ENCODE measurements around the gene ZNF174. TPM values are rescaled to one million over a fixed set of nuclear protein-coding genes. Genes with fewer than 3 reads are reported as not detected.

The ZNF174 gene
- total RNA-seq, 4 donors from 2014 or later = 7.3 to 17.1 (median 10.5) TPM

DNA sequence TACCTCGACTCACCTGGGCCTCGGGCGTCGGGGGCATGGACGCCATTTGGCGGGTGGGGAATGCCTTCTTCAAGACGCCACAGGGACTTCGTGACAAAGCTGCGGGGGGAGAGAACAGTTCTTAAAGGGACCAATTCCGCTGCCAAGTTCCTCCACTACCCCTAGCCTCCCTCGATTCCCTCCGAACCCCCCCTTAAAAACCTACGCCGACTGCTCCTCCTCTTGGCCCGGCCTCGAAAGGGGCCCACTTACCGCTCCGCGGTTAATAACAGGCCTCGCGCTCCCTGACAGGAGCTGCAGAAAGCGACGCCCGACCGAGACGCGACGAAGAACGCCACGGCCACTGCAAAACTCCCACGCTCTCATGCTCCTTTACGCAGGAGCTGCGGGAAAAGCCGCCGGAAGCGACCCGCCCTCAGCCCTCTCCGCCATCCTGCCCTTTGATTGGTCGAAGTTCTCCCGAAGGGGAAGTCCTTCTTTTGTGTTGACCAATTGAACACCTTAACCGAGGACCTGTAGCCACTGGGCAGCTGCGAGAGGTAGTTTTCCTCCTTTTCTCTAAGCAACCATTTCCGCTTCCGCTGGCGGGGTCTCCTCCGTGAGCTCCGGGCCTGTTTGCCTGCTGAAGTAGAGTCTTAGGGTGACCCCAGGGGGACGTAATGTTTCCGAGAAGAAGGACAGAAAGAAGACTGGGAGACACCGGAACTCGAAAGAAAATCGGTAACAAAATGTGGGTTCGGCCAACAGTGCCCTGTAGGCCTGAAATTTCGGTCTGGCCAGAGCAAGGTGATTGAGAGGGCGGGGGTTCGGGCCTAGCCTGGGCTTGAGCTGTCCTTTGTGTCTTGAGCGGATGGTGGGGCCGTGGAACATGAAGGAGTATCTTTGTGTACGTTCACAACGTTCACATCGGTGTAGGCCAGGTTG is 42.4 kb downstream of the ZNF174 start, which contains the start of the genes NAA60 and ZNF597:
NAA60 (plus strand) TSS at position 573 of the 924 bp plus-strand sequence. CDS start 32,548 bp downstream, outside the sequence.
ZNF597 (minus strand) TSS at position 397 of the 924 bp plus-strand sequence; CDS start at position 46, 351 bp downstream.
- TF ChIP-seq, protein P1, sequence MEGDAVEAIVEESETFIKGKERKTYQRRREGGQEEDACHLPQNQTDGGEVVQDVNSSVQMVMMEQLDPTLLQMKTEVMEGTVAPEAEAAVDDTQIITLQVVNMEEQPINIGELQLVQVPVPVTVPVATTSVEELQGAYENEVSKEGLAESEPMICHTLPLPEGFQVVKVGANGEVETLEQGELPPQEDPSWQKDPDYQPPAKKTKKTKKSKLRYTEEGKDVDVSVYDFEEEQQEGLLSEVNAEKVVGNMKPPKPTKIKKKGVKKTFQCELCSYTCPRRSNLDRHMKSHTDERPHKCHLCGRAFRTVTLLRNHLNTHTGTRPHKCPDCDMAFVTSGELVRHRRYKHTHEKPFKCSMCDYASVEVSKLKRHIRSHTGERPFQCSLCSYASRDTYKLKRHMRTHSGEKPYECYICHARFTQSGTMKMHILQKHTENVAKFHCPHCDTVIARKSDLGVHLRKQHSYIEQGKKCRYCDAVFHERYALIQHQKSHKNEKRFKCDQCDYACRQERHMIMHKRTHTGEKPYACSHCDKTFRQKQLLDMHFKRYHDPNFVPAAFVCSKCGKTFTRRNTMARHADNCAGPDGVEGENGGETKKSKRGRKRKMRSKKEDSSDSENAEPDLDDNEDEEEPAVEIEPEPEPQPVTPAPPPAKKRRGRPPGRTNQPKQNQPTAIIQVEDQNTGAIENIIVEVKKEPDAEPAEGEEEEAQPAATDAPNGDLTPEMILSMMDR (IDR thresholded peaks at IDR 0.05; ENCODE audit: low read depth) = no peak

DNA sequence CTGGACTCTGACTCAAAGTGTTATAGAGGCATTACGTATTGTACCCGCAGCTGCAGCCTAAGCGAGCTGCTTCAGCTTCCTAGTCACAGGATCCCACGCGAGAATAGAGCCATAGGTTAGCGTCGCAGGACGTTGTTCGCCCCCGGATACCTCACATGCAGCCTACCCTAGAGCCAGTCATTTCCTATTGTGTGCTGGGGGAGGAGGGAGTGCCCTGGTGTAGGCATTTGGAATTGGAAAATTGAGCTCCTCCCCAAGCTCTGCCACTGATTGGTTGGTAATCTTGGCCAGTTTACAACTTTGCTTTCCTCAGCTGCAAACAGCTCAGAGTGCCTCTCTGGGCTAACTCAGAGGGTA is 43.0 kb downstream of the ZNF174 start:
- TF ChIP-seq, protein P1 (IDR thresholded peaks at IDR 0.05; ENCODE audit: low read depth) = no peak

DNA sequence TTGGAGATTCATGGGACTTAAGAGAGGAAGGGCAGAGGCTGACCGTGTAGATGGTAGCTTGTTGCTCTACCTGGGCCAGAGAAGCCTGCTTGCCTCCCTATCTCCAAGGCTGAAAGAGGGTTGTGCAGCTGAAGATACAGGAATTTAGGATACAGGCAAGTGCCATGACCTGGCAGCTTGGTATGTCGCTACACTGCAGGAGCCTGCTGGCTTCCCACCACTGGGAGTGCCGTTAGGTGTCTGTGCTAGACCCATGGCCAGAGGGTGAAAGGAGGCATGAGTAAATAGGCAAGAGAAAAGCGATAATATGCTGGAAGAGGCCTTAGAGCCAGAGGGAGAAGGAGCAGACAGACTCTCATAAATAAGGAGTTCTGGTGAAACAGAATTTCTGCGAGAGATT is 53.1 kb downstream of the ZNF174 start:
- TF ChIP-seq, protein P1 (IDR thresholded peaks at IDR 0.05; ENCODE audit: low read depth) = no peak

DNA sequence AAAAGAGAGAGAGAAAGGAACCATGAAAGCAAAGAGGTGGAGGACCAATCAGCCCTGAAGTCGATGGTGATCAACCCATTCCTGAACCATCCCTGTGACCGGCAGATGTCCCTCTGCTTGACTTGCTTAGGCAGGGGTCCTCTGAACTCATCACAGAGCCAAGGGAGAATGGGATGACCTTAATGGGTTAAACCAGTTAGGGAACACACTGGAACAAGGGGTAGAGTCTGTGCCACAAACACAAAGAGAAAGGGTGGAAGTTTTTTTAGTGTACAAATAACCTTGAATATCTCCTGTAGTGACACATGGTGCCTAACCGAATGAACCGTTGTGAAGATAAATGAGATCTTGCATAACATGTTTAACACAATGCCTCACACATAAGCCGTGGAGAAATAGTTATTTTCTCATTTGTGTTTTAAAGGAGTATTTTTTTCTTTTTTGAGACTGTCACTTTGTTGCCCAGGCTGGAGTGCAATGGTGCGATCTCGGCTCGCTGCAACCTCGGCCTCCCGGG is 53.7 kb downstream of the ZNF174 start:
- TF ChIP-seq, protein P1 (IDR thresholded peaks at IDR 0.05; ENCODE audit: low read depth) = no peak

DNA sequence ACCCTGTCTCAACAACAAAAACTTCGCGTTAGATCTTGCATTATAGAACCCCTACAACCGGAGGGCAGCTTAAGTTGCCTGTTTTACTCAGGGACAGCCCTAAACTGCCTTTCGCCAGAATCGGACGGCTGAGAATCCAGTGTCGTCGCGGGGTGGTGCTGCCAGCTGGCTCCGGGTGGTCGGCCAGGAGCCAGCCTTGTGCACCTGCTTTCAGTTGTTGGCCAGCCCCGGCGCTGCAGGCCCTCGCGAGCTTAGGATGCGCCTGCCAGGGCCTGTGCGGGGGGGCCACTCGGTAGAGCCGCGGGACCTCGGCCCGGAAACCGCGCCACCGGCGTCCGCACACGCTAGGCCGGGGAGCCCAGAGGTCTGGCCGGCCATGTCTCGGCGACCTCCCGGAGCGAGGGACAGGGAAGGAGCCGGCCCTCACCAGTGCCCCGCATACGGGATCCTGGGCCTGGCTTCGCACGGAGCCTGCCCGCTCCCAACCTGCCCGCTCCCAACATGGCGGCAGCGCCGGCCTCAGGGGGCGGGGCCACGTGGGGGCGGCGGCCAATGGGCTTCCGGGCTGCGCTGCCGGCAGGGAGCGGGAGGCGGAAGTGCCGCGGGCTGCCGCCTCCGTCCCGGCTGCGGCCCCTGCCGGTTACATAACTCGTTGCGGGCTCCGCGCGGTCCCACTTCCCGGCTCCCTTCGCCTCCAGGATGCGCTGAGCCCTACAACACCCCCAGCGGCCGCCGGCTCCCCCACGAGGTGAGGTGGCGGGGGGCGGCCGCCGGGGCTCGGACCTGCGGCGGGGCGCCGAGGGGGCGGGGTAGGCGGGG is 56.6 kb downstream of the ZNF174 start:
- TF ChIP-seq, protein P1 (IDR thresholded peaks at IDR 0.05; ENCODE audit: low read depth) = no peak

DNA sequence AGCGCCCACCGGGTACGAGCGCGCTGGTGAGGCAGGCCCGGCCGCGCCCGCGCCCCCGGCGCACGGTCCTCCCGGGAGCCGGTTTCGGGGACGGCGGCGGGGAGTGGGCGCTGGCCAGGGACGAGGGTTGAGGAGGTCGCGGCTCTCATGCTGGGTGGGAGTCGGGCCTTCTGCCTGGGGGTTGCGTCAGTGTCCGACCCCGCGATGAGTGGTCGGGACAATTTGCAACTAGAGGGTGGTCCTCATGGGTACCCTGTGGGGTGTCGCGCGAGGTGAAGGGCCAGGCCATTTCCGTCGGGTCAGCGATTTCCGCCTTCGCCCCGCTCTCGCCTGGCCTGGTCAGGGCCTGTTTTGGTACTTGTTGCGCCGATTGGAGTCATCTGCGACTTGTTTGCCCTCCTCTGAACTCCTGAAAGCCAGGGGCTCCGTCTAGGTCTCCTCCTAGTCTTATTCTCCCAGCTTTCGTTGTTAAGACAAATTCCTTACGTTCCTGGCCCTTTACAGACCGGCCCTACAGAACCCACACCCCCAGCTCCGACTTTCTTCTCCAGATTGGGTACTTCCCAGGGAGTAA is 57.4 kb downstream of the ZNF174 start:
- TF ChIP-seq, protein P1 (IDR thresholded peaks at IDR 0.05; ENCODE audit: low read depth) = no peak

Measured in subcutaneous adipose tissue (tissue), 4 donors.